Mesendoderm (in vitro differentiated cells): Measurements from ENCODE around the gene TIAM1.

Experiments used
- DNase-seq: peaks from one replicate; pipeline ENCODE4 v3.0.0; 2013
- H2AK5ac ChIP-seq: 2 replicates; pipeline ENCODE4 v1.6.1; 2013; ENCODE audit warnings: low read length, inconsistent platforms
- H2BK120ac ChIP-seq: 2 replicates; pipeline ENCODE4 v1.6.1; 2013; ENCODE audit warnings: low read depth, mild to moderate bottlenecking, low read length, moderate library complexity, mixed read lengths
- H2BK15ac ChIP-seq: replicated peaks from 2 replicates; pipeline ENCODE4 v1.6.1; 2013; ENCODE audit warnings: low read depth, mild to moderate bottlenecking, moderate library complexity
- H2BK5ac ChIP-seq: 2 replicates; pipeline ENCODE4 v1.6.1; 2013; ENCODE audit warnings: low read length, inconsistent platforms
- H3K18ac ChIP-seq: 2 replicates; pipeline ENCODE4 v1.6.1; 2013; ENCODE audit warnings: mild to moderate bottlenecking, low read length, mixed read lengths
- H3K23ac ChIP-seq: one replicate; pipeline ENCODE4 v1.6.1; 2013; ENCODE audit warnings: low read length
- H3K27ac ChIP-seq: 2 replicates; pipeline ENCODE4 v1.5.1; 2013; ENCODE audit warnings: low read depth, mild to moderate bottlenecking, inconsistent platforms, low read length, moderate library complexity
- H3K27me3 ChIP-seq: 2 replicates; pipeline ENCODE4 v1.6.1; 2013; ENCODE audit warnings: low read length, control low read depth, mild to moderate bottlenecking, inconsistent platforms; ENCODE audit not compliant: insufficient read depth, poor library complexity
- H3K36me3 ChIP-seq: 2 replicates; pipeline ENCODE4 v1.6.1; 2013; ENCODE audit warnings: low read length, inconsistent platforms; ENCODE audit not compliant: control insufficient read depth, insufficient read depth
- H3K4ac ChIP-seq: one replicate; pipeline ENCODE4 v1.6.1; 2013; ENCODE audit warnings: low read depth, mild to moderate bottlenecking, low read length, moderate library complexity
- H3K4me1 ChIP-seq: 2 replicates; pipeline ENCODE4 v1.6.1; 2013; ENCODE audit warnings: low read depth, low read length, inconsistent platforms; ENCODE audit not compliant: control insufficient read depth
- H3K4me2 ChIP-seq: 2 replicates; pipeline ENCODE4 v1.6.1; 2013; ENCODE audit warnings: low read length
- H3K4me3 ChIP-seq: 2 replicates; pipeline ENCODE4 v1.5.1; 2013; ENCODE audit warnings: mild to moderate bottlenecking, low read length
- H3K56ac ChIP-seq: one replicate; pipeline ENCODE4 v1.6.1; 2013; ENCODE audit warnings: low read length
- H3K79me1 ChIP-seq: 2 replicates; pipeline ENCODE4 v1.6.1; 2013; ENCODE audit warnings: low read length, inconsistent platforms
- H3K79me2 ChIP-seq: 2 replicates; pipeline ENCODE4 v1.6.1; 2013; ENCODE audit warnings: mild to moderate bottlenecking, low read length; ENCODE audit not compliant: control insufficient read depth, insufficient read depth
- H3K9ac ChIP-seq: 2 replicates; pipeline ENCODE4 v1.6.1; 2013; ENCODE audit warnings: low read length, inconsistent platforms
- H4K5ac ChIP-seq: one replicate; pipeline ENCODE4 v1.6.1; 2013; ENCODE audit warnings: low read length
- H4K8ac ChIP-seq: one replicate; pipeline ENCODE4 v1.6.1; 2013; ENCODE audit warnings: low read depth, mild to moderate bottlenecking, control low read depth, low read length, moderate library complexity
- WGBS: extraction: QIAGEN DNeasy Blood & Tissue Kit; methylation state at CpG from one replicate; pipeline ENCODE4 v1.1.7; 2013; ENCODE audit warnings: low lambda C conversion rate, missing lambda C conversion rate; ENCODE audit not compliant: insufficient coverage; ENCODE audit errors: extremely low coverage; 5-methylcytosine and 5-hydroxymethylcytosine counted together

TIAM1 gene

GRCh38 chr21:31161157-31161556, 182.9 kb downstream of the TIAM1 start:
- Histone ChIP-seq H3K4ac (no peak overlapping the region), H2BK5ac (no peak overlapping the region), H4K8ac (no peak overlapping the region), H3K18ac (peak overlapping the region; percentile 68), H4K5ac (no peak overlapping the region), H3K23ac (no peak overlapping the region), H3K4me1 (peaks cover 18% of the 10 kb centered on the region), H2BK120ac (no peak overlapping the region), H3K4me2 (no peak overlapping the region), H3K9ac (no peak overlapping the region), H3K79me1 (peaks cover 5% of the 10 kb centered on the region), H3K36me3 (no peaks in the 10 kb centered on the region), H3K4me3 (no peak overlapping the region), H2AK5ac (no peak overlapping the region), H3K56ac (no peak overlapping the region), H3K27ac (peak overlapping the region; percentile 95), H2BK15ac (no peak overlapping the region), H3K27me3 (no peaks in the 10 kb centered on the region), H3K79me2 (peaks cover 3% of the 10 kb centered on the region)
- WGBS: no CpG with 5 or more reads among the region's 5 CpGs
- peak; percentile 97 for DNase-seq

GRCh38 chr21:31159808-31160207, 184.3 kb downstream of the TIAM1 start:
- DNase-seq: no peak
- Histone ChIP-seq H2BK15ac (no peak overlapping the region), H2BK120ac (no peak overlapping the region), H3K4me2 (no peak overlapping the region), H3K79me2 (peaks cover 5% of the 10 kb centered on the region), H4K8ac (peak overlapping the region; percentile 15), H4K5ac (no peak overlapping the region), H3K79me1 (peaks cover 10% of the 10 kb centered on the region), H3K4me3 (no peak overlapping the region), H3K4ac (no peak overlapping the region), H3K9ac (no peak overlapping the region), H3K27me3 (no peaks in the 10 kb centered on the region), H3K23ac (no peak overlapping the region), H3K36me3 (no peaks in the 10 kb centered on the region), H2AK5ac (no peak overlapping the region), H3K27ac (no peak overlapping the region), H3K4me1 (peaks cover 18% of the 10 kb centered on the region), H2BK5ac (no peak overlapping the region), H3K18ac (no peak overlapping the region), H3K56ac (peak overlapping the region; percentile 36)
- WGBS: no CpG with 5 or more reads among the region's 5 CpGs

GRCh38 chr21:31158789-31159581, 185.1 kb downstream of the TIAM1 start:
- Histone ChIP-seq H2BK5ac (peak overlapping the region; percentile 87), H3K79me1 (peaks cover 14% of the 10 kb centered on the region), H4K5ac (no peak overlapping the region), H3K27me3 (no peaks in the 10 kb centered on the region), H4K8ac (no peak overlapping the region), H3K36me3 (no peaks in the 10 kb centered on the region), H3K4me3 (no peak overlapping the region), H3K18ac (peak overlapping the region; percentile 16), H2BK15ac (no peak overlapping the region), H3K56ac (peak overlapping the region; percentile 85), H3K23ac (no peak overlapping the region), H2BK120ac (peak overlapping the region; percentile 86), H3K4ac (peak overlapping the region; percentile 73), H3K27ac (peak overlapping the region; percentile 78), H3K79me2 (peaks cover 8% of the 10 kb centered on the region), H3K4me2 (no peak overlapping the region), H3K9ac (peak overlapping the region; percentile 32), H3K4me1 (peaks cover 18% of the 10 kb centered on the region), H2AK5ac (peak overlapping the region; percentile 99)
- WGBS: no CpG with 5 or more reads among the region's 8 CpGs
- peak; percentile 40 for DNase-seq

- Histone ChIP-seq H3K56ac (peak overlapping the region; percentile 71), H2BK5ac (peak overlapping the region; percentile 89), H3K4me2 (no peak overlapping the region), H3K79me1 (peaks cover 14% of the 10 kb centered on the region), H4K5ac (no peak overlapping the region), H3K23ac (no peak overlapping the region), H3K4me1 (peaks cover 18% of the 10 kb centered on the region), H3K79me2 (peaks cover 8% of the 10 kb centered on the region), H3K4ac (no peak overlapping the region), H2BK15ac (no peak overlapping the region), H3K27ac (peak overlapping the region; percentile 88), H3K9ac (no peak overlapping the region), H2BK120ac (peak overlapping the region; percentile 73), H4K8ac (no peak overlapping the region), H3K4me3 (no peak overlapping the region), H3K27me3 (no peaks in the 10 kb centered on the region), H3K36me3 (no peaks in the 10 kb centered on the region), H3K18ac (peak overlapping the region; percentile 71), H2AK5ac (peak overlapping the region; percentile 95)
- DNase-seq: peak; percentile 94
- no CpG with 5 or more reads among the region's 5 CpGs for WGBS
Observed at GRCh38 chr21:31157756-31158155, 186.3 kb downstream of the TIAM1 start.

GRCh38 chr21:31156662-31157061, 187.4 kb downstream of the TIAM1 start:
- Histone ChIP-seq H3K79me1 (peaks cover 14% of the 10 kb centered on the region), H3K4me3 (no peak overlapping the region), H2BK5ac (no peak overlapping the region), H4K5ac (no peak overlapping the region), H3K4me1 (peaks cover 18% of the 10 kb centered on the region), H2BK120ac (no peak overlapping the region), H2BK15ac (no peak overlapping the region), H3K9ac (no peak overlapping the region), H2AK5ac (no peak overlapping the region), H3K18ac (no peak overlapping the region), H3K4ac (no peak overlapping the region), H3K27ac (no peak overlapping the region), H3K27me3 (no peaks in the 10 kb centered on the region), H3K56ac (no peak overlapping the region), H3K23ac (no peak overlapping the region), H3K4me2 (no peak overlapping the region), H4K8ac (no peak overlapping the region), H3K79me2 (peaks cover 8% of the 10 kb centered on the region), H3K36me3 (no peaks in the 10 kb centered on the region)
- WGBS: no CpG with 5 or more reads among the region's 2 CpGs
- DNase-seq: no peak

GRCh38 chr21:31156169-31156568, 187.9 kb downstream of the TIAM1 start:
- no peak overlapping the region for H3K4me2 ChIP-seq
- no peak overlapping the region for H2BK120ac ChIP-seq
- H3K4ac ChIP-seq: no peak overlapping the region
- H2BK5ac ChIP-seq: no peak overlapping the region
- H3K56ac ChIP-seq: no peak overlapping the region
- H3K23ac ChIP-seq: no peak overlapping the region
- H3K79me2 ChIP-seq: peaks cover 8% of the 10 kb centered on the region
- no peak for DNase-seq
- no peak overlapping the region for H3K9ac ChIP-seq
- H3K79me1 ChIP-seq: peaks cover 14% of the 10 kb centered on the region
- no peak overlapping the region for H2AK5ac ChIP-seq
- H2BK15ac ChIP-seq: no peak overlapping the region
- H4K8ac ChIP-seq: no peak overlapping the region
- H4K5ac ChIP-seq: no peak overlapping the region
- peaks cover 18% of the 10 kb centered on the region for H3K4me1 ChIP-seq
- no peaks in the 10 kb centered on the region for H3K36me3 ChIP-seq
- no peaks in the 10 kb centered on the region for H3K27me3 ChIP-seq
- no peak overlapping the region for H3K27ac ChIP-seq
- no peak overlapping the region for H3K18ac ChIP-seq
- no peak overlapping the region for H3K4me3 ChIP-seq
